ENCODE measurements around the gene SPAG16. TPM values are rescaled to one million over a fixed set of nuclear protein-coding genes. Genes with fewer than 3 reads are reported as not detected.

SPAG16 gene
- total RNA-seq, 1 experiment from 2014 or later = 21.5 TPM

DNA sequence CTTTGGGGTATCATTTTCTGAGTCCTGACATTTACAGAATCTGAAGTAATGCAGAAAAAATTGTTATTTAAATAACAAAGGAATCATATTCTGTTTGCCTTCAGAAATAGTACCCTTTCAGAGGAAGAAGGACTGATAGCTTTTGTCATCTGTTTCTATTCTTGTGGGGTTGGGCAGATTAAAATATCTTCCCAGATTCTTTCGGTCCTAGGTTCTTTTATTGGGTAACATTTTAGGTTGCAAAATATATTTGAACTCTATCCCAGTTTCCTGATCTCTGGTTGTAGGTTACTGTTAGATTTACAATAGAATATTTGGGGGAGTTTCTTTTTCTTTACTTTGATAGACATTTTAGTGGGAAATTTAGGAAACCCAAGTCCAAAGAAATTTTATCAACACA lies 550.5 kb downstream of the SPAG16 start:
- Histone ChIP-seq H3K9me3 (no peaks in the 10 kb centered on the region), H3K36me3 (ENCODE audit: control insufficient read depth, insufficient read depth, low read length) (no peaks in the 10 kb centered on the region), H3K27me3 (replicated peaks; ENCODE audit: control insufficient read depth, insufficient read depth, low read length) (no peaks in the 10 kb centered on the region), H3K4me1 (no peaks in the 10 kb centered on the region), H3K4me3 (ENCODE audit: low read depth, low read length) (no peak overlapping the region)
- no TSS peak for BruUV-seq (replicated peaks)
- Mint-ChIP-seq H3K27ac (ENCODE audit: unreplicated experiment) (no peak overlapping the region), H3K4me3 (ENCODE audit: unreplicated experiment) (no peak overlapping the region), H3K36me3 (ENCODE audit: insufficient read depth, unreplicated experiment) (no peaks in the 10 kb centered on the region), H3K27me3 (ENCODE audit: insufficient read depth, unreplicated experiment) (no peaks in the 10 kb centered on the region), H3K4me1 (ENCODE audit: low read depth, unreplicated experiment) (no peaks in the 10 kb centered on the region), H3K9me3 (ENCODE audit: unreplicated experiment) (peaks cover 13% of the 10 kb centered on the region)
- intact Hi-C loops (cut with micrococcal nuclease; ENCODE audit: unreplicated experiment) = no loop called here
- ChIA-PET POLR2A (no interaction called here), CTCF (interaction anchor here (0.6 kb wide), 1 partner anchor 94 kb away, joined by 4 read pairs; no protein-coding TSS in a partner anchor)
- TF ChIP-seq, protein P1, sequence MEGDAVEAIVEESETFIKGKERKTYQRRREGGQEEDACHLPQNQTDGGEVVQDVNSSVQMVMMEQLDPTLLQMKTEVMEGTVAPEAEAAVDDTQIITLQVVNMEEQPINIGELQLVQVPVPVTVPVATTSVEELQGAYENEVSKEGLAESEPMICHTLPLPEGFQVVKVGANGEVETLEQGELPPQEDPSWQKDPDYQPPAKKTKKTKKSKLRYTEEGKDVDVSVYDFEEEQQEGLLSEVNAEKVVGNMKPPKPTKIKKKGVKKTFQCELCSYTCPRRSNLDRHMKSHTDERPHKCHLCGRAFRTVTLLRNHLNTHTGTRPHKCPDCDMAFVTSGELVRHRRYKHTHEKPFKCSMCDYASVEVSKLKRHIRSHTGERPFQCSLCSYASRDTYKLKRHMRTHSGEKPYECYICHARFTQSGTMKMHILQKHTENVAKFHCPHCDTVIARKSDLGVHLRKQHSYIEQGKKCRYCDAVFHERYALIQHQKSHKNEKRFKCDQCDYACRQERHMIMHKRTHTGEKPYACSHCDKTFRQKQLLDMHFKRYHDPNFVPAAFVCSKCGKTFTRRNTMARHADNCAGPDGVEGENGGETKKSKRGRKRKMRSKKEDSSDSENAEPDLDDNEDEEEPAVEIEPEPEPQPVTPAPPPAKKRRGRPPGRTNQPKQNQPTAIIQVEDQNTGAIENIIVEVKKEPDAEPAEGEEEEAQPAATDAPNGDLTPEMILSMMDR (IDR thresholded peaks at IDR 0.05; ENCODE audit: insufficient read depth in 1 of 2, low read depth in 1 of 2, low read length in 1 of 2, severe bottlenecking in 1 of 2, unreplicated experiment in 1 of 2) = no peak
- DNase-seq = no peak

DNA sequence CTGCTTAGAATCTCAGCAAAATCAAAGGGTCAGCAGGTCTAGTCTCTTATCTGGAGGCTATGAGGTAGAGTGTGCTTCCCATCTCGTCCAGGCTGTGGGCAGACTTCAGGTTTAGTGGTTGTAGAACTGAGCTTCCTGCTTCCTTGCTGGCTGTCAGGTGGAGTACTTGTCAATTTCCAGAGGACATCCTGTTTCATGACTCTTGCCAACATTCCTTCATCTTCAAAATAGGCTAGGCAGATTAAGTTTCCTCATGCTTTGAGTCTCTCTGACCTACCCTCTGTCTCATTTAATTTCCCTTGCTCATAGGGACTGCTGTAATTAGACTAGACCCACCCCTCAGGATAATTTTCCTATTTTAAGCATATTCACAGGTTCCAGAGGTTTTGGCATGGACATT lies 562.6 kb downstream of the SPAG16 start:
- H3K4me3 ChIP-seq (ENCODE audit: low read depth, low read length) = no peak overlapping the region
- 0 out of 2 replicates have a peak, but pooled peaks cover 4% of the 10 kb centered on the region for H3K9me3 ChIP-seq
- Mint-ChIP-seq H3K9me3 (ENCODE audit: unreplicated experiment) (no peaks in the 10 kb centered on the region), H3K27me3 (ENCODE audit: insufficient read depth, unreplicated experiment) (no peaks in the 10 kb centered on the region), H3K4me3 (ENCODE audit: unreplicated experiment) (no peak overlapping the region), H3K4me1 (ENCODE audit: low read depth, unreplicated experiment) (no peaks in the 10 kb centered on the region), H3K36me3 (ENCODE audit: insufficient read depth, unreplicated experiment) (no peaks in the 10 kb centered on the region), H3K27ac (ENCODE audit: unreplicated experiment) (peak overlapping the region; percentile 12)
- H3K4me1 ChIP-seq = no peaks in the 10 kb centered on the region
- ChIA-PET CTCF (no interaction called here), POLR2A (no interaction called here)
- no peak for DNase-seq
- TF ChIP-seq, protein P1 (IDR thresholded peaks at IDR 0.05; ENCODE audit: insufficient read depth in 1 of 2, low read depth in 1 of 2, low read length in 1 of 2, severe bottlenecking in 1 of 2, unreplicated experiment in 1 of 2) = no peak
- intact Hi-C loops (cut with micrococcal nuclease; ENCODE audit: unreplicated experiment) = no loop called here
- BruUV-seq (replicated peaks) = no TSS peak
- H3K36me3 ChIP-seq (ENCODE audit: control insufficient read depth, insufficient read depth, low read length) = no peaks in the 10 kb centered on the region
- no peaks in the 10 kb centered on the region for H3K27me3 ChIP-seq (replicated peaks; ENCODE audit: control insufficient read depth, insufficient read depth, low read length)

DNA sequence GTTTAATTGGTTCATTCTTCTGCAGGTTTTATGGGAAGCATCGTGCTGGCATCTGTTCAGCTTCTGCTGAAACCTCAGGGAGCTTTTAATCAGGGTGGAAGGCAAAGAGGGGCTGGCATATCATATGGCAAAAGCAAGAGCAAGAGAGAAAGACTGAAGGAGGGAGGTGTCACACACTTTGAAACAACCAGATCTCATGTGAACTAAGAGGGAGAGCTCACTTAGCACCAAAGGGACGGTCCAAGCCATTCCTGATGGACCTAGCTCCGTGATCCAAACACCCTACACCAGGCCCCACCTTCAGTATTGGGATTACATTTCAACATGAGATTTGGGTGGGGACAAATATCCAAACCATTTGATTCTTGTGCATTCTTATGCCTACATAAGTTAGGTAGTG lies 563.1 kb downstream of the SPAG16 start:
- CTCF ChIA-PET = no interaction called here

More for the DNA sequence above, 563.1 kb downstream of the SPAG16 start:
- no peak for DNase-seq
- Mint-ChIP-seq H3K4me3 (ENCODE audit: unreplicated experiment) (no peak overlapping the region), H3K36me3 (ENCODE audit: insufficient read depth, unreplicated experiment) (no peaks in the 10 kb centered on the region), H3K9me3 (ENCODE audit: unreplicated experiment) (no peaks in the 10 kb centered on the region), H3K27ac (ENCODE audit: unreplicated experiment) (peak overlapping the region; percentile 12), H3K4me1 (ENCODE audit: low read depth, unreplicated experiment) (no peaks in the 10 kb centered on the region), H3K27me3 (ENCODE audit: insufficient read depth, unreplicated experiment) (no peaks in the 10 kb centered on the region)
- intact Hi-C loops (cut with micrococcal nuclease; ENCODE audit: unreplicated experiment) = no loop called here
- no TSS peak for BruUV-seq (replicated peaks)
- Histone ChIP-seq H3K36me3 (ENCODE audit: control insufficient read depth, insufficient read depth, low read length) (no peaks in the 10 kb centered on the region), H3K27me3 (replicated peaks; ENCODE audit: control insufficient read depth, insufficient read depth, low read length) (no peaks in the 10 kb centered on the region), H3K4me1 (no peaks in the 10 kb centered on the region), H3K4me3 (ENCODE audit: low read depth, low read length) (no peak overlapping the region), H3K9me3 (0 out of 2 replicates have a peak, but pooled peaks cover 4% of the 10 kb centered on the region)
- TF ChIP-seq, protein P1 (IDR thresholded peaks at IDR 0.05; ENCODE audit: insufficient read depth in 1 of 2, low read depth in 1 of 2, low read length in 1 of 2, severe bottlenecking in 1 of 2, unreplicated experiment in 1 of 2) = no peak
- POLR2A ChIA-PET = no interaction called here
